B cell (primary cell): Measurements from ENCODE around the gene RPAP2.
"Not testable (repeated sequence)": the region's sequence is repeated elsewhere in the genome, so short reads cannot be mapped to it uniquely, and the experiment has no call there.

Experiments used
- EZH2 ChIP-seq: IDR thresholded peaks from 2 replicates; pipeline ENCODE4 v1.6.1; 2012; ENCODE audit warnings: borderline replicate concordance, low read depth, mild to moderate bottlenecking, moderate library complexity, low read length; ENCODE audit not compliant: insufficient read depth, poor library complexity, severe bottlenecking
- TF ChIP-seq, protein P1 (sequence below): fragments of 200-600 bp; IDR thresholded peaks from one replicate; pipeline ENCODE4 v1.8.0; 2022; ENCODE audit warnings: antibody characterized with exemption, mild to moderate bottlenecking

GRCh38 chr1:92434572-92434971 lies 135.7 kb downstream of the RPAP2 start:
- TF ChIP-seq, protein P1, sequence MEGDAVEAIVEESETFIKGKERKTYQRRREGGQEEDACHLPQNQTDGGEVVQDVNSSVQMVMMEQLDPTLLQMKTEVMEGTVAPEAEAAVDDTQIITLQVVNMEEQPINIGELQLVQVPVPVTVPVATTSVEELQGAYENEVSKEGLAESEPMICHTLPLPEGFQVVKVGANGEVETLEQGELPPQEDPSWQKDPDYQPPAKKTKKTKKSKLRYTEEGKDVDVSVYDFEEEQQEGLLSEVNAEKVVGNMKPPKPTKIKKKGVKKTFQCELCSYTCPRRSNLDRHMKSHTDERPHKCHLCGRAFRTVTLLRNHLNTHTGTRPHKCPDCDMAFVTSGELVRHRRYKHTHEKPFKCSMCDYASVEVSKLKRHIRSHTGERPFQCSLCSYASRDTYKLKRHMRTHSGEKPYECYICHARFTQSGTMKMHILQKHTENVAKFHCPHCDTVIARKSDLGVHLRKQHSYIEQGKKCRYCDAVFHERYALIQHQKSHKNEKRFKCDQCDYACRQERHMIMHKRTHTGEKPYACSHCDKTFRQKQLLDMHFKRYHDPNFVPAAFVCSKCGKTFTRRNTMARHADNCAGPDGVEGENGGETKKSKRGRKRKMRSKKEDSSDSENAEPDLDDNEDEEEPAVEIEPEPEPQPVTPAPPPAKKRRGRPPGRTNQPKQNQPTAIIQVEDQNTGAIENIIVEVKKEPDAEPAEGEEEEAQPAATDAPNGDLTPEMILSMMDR = not testable (repeated sequence)
- not testable (repeated sequence) for TF ChIP-seq EZH2
